Tibial artery (tissue), 4 donors: ENCODE results near the gene GIMAP5.

Experiments used
- DNase-seq, 2 donors: peaks; one replicate each; pipeline ENCODE4 v3.0.0-alpha.2; 2019
- H3K27ac ChIP-seq, 2 donors: fragments of 200-600 bp; sonication (generic) in 1 of 2; 1 replicate in 1 of 2; 2 replicates in 1 of 2; pipeline ENCODE4 v1.5.1; 2018 to 2019; ENCODE audit warnings: mild to moderate bottlenecking in 1 of 2
- H3K27me3 ChIP-seq, 2 donors: fragments of 200-600 bp; sonication (generic) in 1 of 2; one replicate each; pipeline versions ENCODE4 v1.5.1 to v1.6.0; 2016 to 2019
- H3K36me3 ChIP-seq, 3 donors: fragments of 200-600 bp; sonication (generic) in 2 of 3; one replicate each; pipeline ENCODE4 v1.5.1; 2016 to 2019; ENCODE audit warnings: mild to moderate bottlenecking in 2 of 3
- H3K4me1 ChIP-seq, 4 donors: fragments of 200-600 bp; sonication (generic) in 2 of 4; 1 replicate in 3 of 4; 2 replicates in 1 of 4; pipeline ENCODE4 v1.5.1; 2016 to 2019
- H3K4me3 ChIP-seq, 2 donors: fragments of 200-600 bp; sonication (generic) in 1 of 2; 1 replicate in 1 of 2; 2 replicates in 1 of 2; pipeline ENCODE4 v1.5.1; 2018 to 2019; ENCODE audit warnings: mild to moderate bottlenecking in 2 of 2
- H3K9me3 ChIP-seq, 3 donors: fragments of 200-600 bp; sonication (generic) in 1 of 3; one replicate each; pipeline ENCODE4 v1.5.1; 2016 to 2019
- intact Hi-C: fragments of 100-400 bp; cut with DNase I; formaldehyde crosslinking; loops from one replicate; pipeline ENCODE4 v1.15.0; 2023; ENCODE audit warnings: low total_unique reads
- TF ChIP-seq, protein P1 (sequence below), 2 experiments: fragments of 200-600 bp in 1 of 2; fragments of 450-650 bp in 1 of 2; IDR thresholded peaks; one replicate each; pipeline ENCODE4 v1.5.1; 2017 to 2019; ENCODE audit warnings: antibody characterized with exemption in 2 of 2, mild to moderate bottlenecking in 1 of 2, moderate library complexity in 1 of 2

The GIMAP5 gene

DNA sequence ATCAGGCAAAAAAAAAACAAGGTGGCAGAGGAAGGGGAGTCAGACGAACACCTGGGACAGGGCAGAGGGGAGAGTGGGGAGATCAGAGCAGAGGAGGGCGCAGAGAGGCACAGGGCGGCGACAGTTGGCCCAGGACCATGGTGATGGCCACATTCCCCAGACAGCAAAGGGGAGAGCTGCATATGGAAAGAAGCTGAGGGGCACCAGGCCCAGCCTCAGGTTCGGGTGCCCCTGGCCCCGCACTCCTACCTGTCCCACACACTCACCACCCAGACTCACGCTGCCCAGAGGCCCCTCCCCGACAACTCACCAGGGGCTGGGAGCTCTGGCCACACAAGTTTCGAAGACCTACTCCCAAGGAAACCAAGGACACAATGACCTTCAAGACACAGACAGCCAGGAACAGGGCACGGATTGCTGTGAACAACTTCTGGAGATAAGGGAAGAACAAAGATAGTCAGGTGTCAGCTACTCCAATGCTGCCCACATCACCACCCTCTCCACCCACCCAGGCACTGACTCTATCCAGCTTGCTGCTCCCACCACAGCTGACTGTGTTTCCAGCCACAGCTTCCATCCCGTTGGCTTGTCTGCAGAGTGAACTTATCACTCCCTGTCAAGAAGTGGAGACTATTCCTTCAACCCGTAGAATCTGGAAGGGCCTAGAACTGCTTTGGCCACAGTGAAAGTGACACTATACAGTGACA, 54.7 kb downstream of the GIMAP5 start:
- peaks cover 0 to 3% (median 3%) of the 10 kb centered on the region in 3 donors for H3K36me3 ChIP-seq
- intact Hi-C loops: no loop called here

More for the DNA sequence above, 54.7 kb downstream of the GIMAP5 start:
- no peaks in the 10 kb centered on the region for H3K9me3 ChIP-seq
- DNase-seq: no peak
- TF ChIP-seq, protein P1, sequence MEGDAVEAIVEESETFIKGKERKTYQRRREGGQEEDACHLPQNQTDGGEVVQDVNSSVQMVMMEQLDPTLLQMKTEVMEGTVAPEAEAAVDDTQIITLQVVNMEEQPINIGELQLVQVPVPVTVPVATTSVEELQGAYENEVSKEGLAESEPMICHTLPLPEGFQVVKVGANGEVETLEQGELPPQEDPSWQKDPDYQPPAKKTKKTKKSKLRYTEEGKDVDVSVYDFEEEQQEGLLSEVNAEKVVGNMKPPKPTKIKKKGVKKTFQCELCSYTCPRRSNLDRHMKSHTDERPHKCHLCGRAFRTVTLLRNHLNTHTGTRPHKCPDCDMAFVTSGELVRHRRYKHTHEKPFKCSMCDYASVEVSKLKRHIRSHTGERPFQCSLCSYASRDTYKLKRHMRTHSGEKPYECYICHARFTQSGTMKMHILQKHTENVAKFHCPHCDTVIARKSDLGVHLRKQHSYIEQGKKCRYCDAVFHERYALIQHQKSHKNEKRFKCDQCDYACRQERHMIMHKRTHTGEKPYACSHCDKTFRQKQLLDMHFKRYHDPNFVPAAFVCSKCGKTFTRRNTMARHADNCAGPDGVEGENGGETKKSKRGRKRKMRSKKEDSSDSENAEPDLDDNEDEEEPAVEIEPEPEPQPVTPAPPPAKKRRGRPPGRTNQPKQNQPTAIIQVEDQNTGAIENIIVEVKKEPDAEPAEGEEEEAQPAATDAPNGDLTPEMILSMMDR (IDR thresholded peaks at IDR 0.05): no peak
- no peak overlapping the region for H3K27ac ChIP-seq
- H3K4me1 ChIP-seq: peaks cover 0 to 10% (median 0%) of the 10 kb centered on the region in 4 donors
- no peak overlapping the region for H3K4me3 ChIP-seq
- H3K27me3 ChIP-seq: peaks cover 0 to 6% of the 10 kb centered on the region in 2 donors
